ENCODE results near the gene CCDC88B.

CCDC88B gene

DNA sequence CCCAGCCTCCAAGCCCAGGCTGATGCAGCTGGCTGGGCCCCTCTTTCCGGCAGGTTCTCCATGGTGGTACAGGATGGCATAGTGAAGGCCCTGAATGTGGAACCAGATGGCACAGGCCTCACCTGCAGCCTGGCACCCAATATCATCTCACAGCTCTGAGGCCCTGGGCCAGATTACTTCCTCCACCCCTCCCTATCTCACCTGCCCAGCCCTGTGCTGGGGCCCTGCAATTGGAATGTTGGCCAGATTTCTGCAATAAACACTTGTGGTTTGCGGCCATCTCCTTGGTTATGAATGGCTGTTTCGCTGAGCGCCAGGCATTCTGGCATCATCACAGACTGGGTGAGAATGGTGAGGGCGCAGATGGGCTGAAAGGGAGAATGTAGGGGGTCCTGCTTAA is 18.5 kb upstream of the CCDC88B start:
- TF ChIP-seq CEBPB (IDR thresholded peaks at IDR 0.05) (no peak), EP300 (IDR thresholded peaks at IDR 0.05; ENCODE audit: borderline replicate concordance) (no peak), NFIC (IDR thresholded peaks at IDR 0.05) (no peak), CREB1 (IDR thresholded peaks at IDR 0.05; ENCODE audit: low read depth) (no peak), TCF12 (IDR thresholded peaks at IDR 0.05; ENCODE audit: low read depth) (no peak), TAF1 (IDR thresholded peaks at IDR 0.05; ENCODE audit: low read depth) (no peak), YY1 (IDR thresholded peaks at IDR 0.05; ENCODE audit: low read depth) (no peak), RAD21 (IDR thresholded peaks at IDR 0.05; ENCODE audit: low read depth) (no peak), ZBTB7A (IDR thresholded peaks at IDR 0.05; ENCODE audit: low read depth) (no peak), FOXM1 (IDR thresholded peaks at IDR 0.05; ENCODE audit: borderline replicate concordance, low read depth) (no peak)
- TF ChIP-seq, protein P1, sequence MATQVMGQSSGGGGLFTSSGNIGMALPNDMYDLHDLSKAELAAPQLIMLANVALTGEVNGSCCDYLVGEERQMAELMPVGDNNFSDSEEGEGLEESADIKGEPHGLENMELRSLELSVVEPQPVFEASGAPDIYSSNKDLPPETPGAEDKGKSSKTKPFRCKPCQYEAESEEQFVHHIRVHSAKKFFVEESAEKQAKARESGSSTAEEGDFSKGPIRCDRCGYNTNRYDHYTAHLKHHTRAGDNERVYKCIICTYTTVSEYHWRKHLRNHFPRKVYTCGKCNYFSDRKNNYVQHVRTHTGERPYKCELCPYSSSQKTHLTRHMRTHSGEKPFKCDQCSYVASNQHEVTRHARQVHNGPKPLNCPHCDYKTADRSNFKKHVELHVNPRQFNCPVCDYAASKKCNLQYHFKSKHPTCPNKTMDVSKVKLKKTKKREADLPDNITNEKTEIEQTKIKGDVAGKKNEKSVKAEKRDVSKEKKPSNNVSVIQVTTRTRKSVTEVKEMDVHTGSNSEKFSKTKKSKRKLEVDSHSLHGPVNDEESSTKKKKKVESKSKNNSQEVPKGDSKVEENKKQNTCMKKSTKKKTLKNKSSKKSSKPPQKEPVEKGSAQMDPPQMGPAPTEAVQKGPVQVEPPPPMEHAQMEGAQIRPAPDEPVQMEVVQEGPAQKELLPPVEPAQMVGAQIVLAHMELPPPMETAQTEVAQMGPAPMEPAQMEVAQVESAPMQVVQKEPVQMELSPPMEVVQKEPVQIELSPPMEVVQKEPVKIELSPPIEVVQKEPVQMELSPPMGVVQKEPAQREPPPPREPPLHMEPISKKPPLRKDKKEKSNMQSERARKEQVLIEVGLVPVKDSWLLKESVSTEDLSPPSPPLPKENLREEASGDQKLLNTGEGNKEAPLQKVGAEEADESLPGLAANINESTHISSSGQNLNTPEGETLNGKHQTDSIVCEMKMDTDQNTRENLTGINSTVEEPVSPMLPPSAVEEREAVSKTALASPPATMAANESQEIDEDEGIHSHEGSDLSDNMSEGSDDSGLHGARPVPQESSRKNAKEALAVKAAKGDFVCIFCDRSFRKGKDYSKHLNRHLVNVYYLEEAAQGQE (IDR thresholded peaks at IDR 0.05; ENCODE audit: low read depth), result no peak
- TF ChIP-seq, protein P2, sequence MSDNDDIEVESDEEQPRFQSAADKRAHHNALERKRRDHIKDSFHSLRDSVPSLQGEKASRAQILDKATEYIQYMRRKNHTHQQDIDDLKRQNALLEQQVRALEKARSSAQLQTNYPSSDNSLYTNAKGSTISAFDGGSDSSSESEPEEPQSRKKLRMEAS (IDR thresholded peaks at IDR 0.05), result no peak

DNA sequence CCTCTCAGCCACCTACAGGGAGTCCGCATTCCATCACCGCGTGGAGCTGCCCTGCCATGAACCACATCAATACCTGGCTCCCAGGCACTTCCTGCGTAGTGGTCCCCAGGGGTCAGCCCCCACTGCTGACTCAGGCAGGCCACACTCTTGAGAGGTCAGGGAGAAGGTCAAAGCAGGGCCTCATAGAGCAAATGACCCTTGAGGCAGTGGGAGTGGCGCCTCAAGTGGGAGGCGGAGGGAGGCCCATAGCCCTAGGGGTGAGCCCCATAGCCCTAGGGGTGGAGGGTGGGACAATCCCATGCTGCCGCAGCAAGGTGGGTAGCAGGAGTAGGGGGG is 17.1 kb upstream of the CCDC88B start:
- no peak for TF ChIP-seq CEBPB (IDR thresholded peaks at IDR 0.05)
- TF ChIP-seq FOXM1 (IDR thresholded peaks at IDR 0.05; ENCODE audit: borderline replicate concordance, low read depth), result no peak
- TF ChIP-seq, protein P3, sequence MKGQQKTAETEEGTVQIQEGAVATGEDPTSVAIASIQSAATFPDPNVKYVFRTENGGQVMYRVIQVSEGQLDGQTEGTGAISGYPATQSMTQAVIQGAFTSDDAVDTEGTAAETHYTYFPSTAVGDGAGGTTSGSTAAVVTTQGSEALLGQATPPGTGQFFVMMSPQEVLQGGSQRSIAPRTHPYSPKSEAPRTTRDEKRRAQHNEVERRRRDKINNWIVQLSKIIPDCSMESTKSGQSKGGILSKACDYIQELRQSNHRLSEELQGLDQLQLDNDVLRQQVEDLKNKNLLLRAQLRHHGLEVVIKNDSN (IDR thresholded peaks at IDR 0.05), result no peak
- TF ChIP-seq, protein P1 (IDR thresholded peaks at IDR 0.05; ENCODE audit: low read depth), result no peak
- TF ChIP-seq YY1 (IDR thresholded peaks at IDR 0.05; ENCODE audit: low read depth), result no peak

DNA sequence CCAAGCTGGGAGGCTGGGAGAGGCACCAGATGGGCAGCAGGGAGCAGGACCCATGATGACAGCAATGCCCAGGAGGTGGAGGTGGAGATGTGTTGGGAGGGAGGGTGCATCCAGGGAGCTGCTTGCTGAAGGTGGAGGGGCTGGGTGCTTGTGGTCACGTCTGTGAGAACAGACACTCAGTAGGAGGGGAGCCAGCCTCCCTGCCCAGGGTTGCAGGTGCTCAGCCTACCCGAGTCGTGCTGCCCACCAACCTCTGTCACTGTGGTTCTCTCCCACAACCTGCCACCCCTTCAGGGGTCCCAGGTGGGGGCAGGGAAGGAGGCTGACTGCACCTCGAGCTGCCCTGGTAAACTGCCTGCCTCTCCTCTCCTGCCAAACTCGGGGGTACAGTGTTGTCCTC is 16.6 kb upstream of the CCDC88B start:
- TF ChIP-seq ZBTB7A (IDR thresholded peaks at IDR 0.05; ENCODE audit: low read depth) (no peak), NFIC (IDR thresholded peaks at IDR 0.05) (no peak), CREB1 (IDR thresholded peaks at IDR 0.05; ENCODE audit: low read depth) (no peak), EP300 (IDR thresholded peaks at IDR 0.05; ENCODE audit: borderline replicate concordance) (no peak)
- TF ChIP-seq, protein P3 (IDR thresholded peaks at IDR 0.05), result no peak
- TF ChIP-seq, protein P2 (IDR thresholded peaks at IDR 0.05), result no peak

DNA sequence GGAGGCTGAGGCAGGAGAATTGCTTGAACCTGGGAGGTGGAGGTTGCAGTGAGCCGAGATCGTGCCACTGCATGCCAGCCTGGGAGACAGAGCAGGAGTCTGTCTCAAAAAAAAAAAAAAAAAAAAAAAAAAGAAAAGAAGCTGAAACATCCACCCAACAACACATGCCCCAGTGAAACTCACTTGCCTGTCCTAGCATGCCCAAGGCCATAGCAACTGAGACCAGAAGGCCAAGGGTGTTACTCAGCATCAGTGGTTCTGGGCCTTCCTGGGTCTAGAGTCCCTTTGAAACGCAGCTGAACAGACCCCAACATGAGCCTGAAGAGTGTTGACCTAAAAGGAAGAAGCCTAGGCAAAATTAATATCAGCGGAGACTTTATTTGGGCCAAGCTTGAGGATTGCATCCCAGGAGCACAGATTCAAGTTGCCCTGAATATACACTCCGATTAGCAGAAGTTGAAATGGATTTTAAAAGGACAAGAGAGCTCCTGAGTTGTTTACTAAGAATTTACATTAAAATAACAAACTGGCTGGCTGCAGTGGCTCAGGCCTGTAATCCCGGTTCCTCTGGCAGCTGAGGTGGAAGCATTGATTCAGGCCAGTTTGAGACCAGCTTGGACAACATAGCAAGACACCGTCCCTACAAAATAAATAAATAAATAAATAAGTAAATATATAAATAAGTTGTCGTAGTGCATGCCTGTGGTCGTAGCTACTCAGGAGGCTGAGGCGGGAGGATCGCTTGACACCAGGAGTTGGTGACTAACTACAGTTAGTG is 15.1 kb upstream of the CCDC88B start:
- TF ChIP-seq YY1 (IDR thresholded peaks at IDR 0.05; ENCODE audit: low read depth) (no peak), RAD21 (IDR thresholded peaks at IDR 0.05; ENCODE audit: low read depth) (no peak), FOXM1 (IDR thresholded peaks at IDR 0.05; ENCODE audit: borderline replicate concordance, low read depth) (no peak), CEBPB (IDR thresholded peaks at IDR 0.05) (no peak), NFIC (IDR thresholded peaks at IDR 0.05) (no peak), EGR1 (IDR thresholded peaks at IDR 0.05) (no peak), CREB1 (IDR thresholded peaks at IDR 0.05; ENCODE audit: low read depth) (no peak), EP300 (IDR thresholded peaks at IDR 0.05; ENCODE audit: borderline replicate concordance) (no peak), TCF12 (IDR thresholded peaks at IDR 0.05; ENCODE audit: low read depth) (no peak), ZBTB7A (IDR thresholded peaks at IDR 0.05; ENCODE audit: low read depth) (no peak), TAF1 (IDR thresholded peaks at IDR 0.05; ENCODE audit: low read depth) (no peak), TEAD4 (IDR thresholded peaks at IDR 0.05) (no peak)
- TF ChIP-seq, protein P3 (IDR thresholded peaks at IDR 0.05), result no peak
- TF ChIP-seq, protein P1 (IDR thresholded peaks at IDR 0.05; ENCODE audit: low read depth), result no peak
- TF ChIP-seq, protein P2 (IDR thresholded peaks at IDR 0.05), result no peak

Measured in Ishikawa (cell line).